WTC11 (cell line): ENCODE data around the gene CLDN20.

ENCODE experiments used
- TF ChIP-seq, protein P1 (sequence below): fragments of 200-600 bp; IDR thresholded peaks from 2 replicates; pipeline ENCODE4 v1.8.0; 2022; ENCODE audit warnings: antibody characterized with exemption
- TF ChIP-seq, protein P2 (sequence below): sonication (generic); formaldehyde crosslinking; IDR thresholded peaks from 2 replicates; pipeline ENCODE4 v1.8.0; 2023; ENCODE audit warnings: missing genetic modification reagents
- TF ChIP-seq, protein P3 (sequence below): sonication (generic); formaldehyde crosslinking; IDR thresholded peaks from 2 replicates; pipeline ENCODE4 v1.8.0; 2022; ENCODE audit warnings: mild to moderate bottlenecking, missing genetic modification reagents

DNA sequence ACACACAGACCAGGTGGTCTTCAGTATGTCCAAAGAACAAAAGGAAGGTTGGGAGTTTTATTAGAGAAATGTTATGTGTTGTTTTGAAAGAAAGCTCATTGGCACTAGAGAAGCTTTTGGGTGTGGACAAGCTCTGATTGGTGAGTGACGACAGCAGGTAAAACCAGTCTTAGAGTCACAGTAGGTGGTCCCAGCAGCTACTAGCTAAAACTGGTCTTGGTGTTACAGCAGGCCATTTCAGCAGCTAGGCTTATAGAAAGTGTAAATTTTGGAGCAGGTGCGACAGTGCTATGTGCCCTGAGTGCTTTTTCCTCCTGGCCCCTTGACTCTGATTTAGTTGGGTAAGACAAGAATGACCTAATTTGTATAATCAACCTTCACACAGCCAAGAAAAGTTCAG is 3.6 kb downstream of the CLDN20 start:
- TF ChIP-seq, protein P1, sequence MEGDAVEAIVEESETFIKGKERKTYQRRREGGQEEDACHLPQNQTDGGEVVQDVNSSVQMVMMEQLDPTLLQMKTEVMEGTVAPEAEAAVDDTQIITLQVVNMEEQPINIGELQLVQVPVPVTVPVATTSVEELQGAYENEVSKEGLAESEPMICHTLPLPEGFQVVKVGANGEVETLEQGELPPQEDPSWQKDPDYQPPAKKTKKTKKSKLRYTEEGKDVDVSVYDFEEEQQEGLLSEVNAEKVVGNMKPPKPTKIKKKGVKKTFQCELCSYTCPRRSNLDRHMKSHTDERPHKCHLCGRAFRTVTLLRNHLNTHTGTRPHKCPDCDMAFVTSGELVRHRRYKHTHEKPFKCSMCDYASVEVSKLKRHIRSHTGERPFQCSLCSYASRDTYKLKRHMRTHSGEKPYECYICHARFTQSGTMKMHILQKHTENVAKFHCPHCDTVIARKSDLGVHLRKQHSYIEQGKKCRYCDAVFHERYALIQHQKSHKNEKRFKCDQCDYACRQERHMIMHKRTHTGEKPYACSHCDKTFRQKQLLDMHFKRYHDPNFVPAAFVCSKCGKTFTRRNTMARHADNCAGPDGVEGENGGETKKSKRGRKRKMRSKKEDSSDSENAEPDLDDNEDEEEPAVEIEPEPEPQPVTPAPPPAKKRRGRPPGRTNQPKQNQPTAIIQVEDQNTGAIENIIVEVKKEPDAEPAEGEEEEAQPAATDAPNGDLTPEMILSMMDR: no peak
- TF ChIP-seq, protein P2, sequence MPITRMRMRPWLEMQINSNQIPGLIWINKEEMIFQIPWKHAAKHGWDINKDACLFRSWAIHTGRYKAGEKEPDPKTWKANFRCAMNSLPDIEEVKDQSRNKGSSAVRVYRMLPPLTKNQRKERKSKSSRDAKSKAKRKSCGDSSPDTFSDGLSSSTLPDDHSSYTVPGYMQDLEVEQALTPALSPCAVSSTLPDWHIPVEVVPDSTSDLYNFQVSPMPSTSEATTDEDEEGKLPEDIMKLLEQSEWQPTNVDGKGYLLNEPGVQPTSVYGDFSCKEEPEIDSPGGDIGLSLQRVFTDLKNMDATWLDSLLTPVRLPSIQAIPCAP (CRISPR knock-in tag): no peak
- TF ChIP-seq, protein P3, sequence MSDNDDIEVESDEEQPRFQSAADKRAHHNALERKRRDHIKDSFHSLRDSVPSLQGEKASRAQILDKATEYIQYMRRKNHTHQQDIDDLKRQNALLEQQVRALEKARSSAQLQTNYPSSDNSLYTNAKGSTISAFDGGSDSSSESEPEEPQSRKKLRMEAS: no peak
